ENCODE data around the gene RAD51.

RAD51 gene

GRCh38 chr15:40695469-40695890 is 506 bp downstream of the RAD51 start:
- TF ChIP-seq ZNF8 (CRISPR knock-in tag; IDR thresholded peaks at IDR 0.05) (no peak), BACH2 (CRISPR knock-in tag; IDR thresholded peaks at IDR 0.05; ENCODE audit: borderline replicate concordance) (no peak), ARNTL (CRISPR knock-in tag; IDR thresholded peaks at IDR 0.05; ENCODE audit: borderline replicate concordance, low read depth) (no peak), CSRNP3 (CRISPR knock-in tag; IDR thresholded peaks at IDR 0.05) (no peak), SNAI2 (CRISPR knock-in tag; IDR thresholded peaks at IDR 0.05) (no peak), ZNF70 (CRISPR knock-in tag; IDR thresholded peaks at IDR 0.05) (no peak), TSHZ2 (CRISPR knock-in tag; IDR thresholded peaks at IDR 0.05) (no peak)
- ATAC-seq = peak; percentile 47

- ATAC-seq = no peak
Measured at GRCh38 chr15:40696228-40696627, 1.3 kb downstream of the RAD51 start.

More at GRCh38 chr15:40696228-40696627, 1.3 kb downstream of the RAD51 start:
- TF ChIP-seq ZNF8 (CRISPR knock-in tag; IDR thresholded peaks at IDR 0.05) = no peak
- no peak for TF ChIP-seq ZFP3 (CRISPR knock-in tag; IDR thresholded peaks at IDR 0.05)
- no peak for TF ChIP-seq PATZ1 (CRISPR knock-in tag; IDR thresholded peaks at IDR 0.05; ENCODE audit: borderline replicate concordance)
- TF ChIP-seq POU6F1 (CRISPR knock-in tag; IDR thresholded peaks at IDR 0.05; ENCODE audit: borderline replicate concordance, low read depth) = no peak
- no peak for TF ChIP-seq ZNF70 (CRISPR knock-in tag; IDR thresholded peaks at IDR 0.05)
- TF ChIP-seq TSHZ2 (CRISPR knock-in tag; IDR thresholded peaks at IDR 0.05) = no peak
- no peak for TF ChIP-seq ZNF565 (CRISPR knock-in tag; conservative IDR thresholded peaks at IDR 0.05; ENCODE audit: low read depth)
- no peak for TF ChIP-seq ARNTL (CRISPR knock-in tag; IDR thresholded peaks at IDR 0.05; ENCODE audit: borderline replicate concordance, low read depth)
- TF ChIP-seq RARB (CRISPR knock-in tag; IDR thresholded peaks at IDR 0.05) = no peak
- TF ChIP-seq ZFP30 (CRISPR knock-in tag; IDR thresholded peaks at IDR 0.05) = no peak
- no peak for TF ChIP-seq GLIS3 (CRISPR knock-in tag; IDR thresholded peaks at IDR 0.05)
- TF ChIP-seq ESRRG (CRISPR knock-in tag; IDR thresholded peaks at IDR 0.05) = no peak
- TF ChIP-seq CREB5 (CRISPR knock-in tag; IDR thresholded peaks at IDR 0.05; ENCODE audit: low read depth) = no peak
- no peak for TF ChIP-seq CSDC2 (CRISPR knock-in tag; IDR thresholded peaks at IDR 0.05)
- TF ChIP-seq OSR1 (CRISPR knock-in tag; IDR thresholded peaks at IDR 0.05) = no peak
- no peak for TF ChIP-seq PPARA (CRISPR knock-in tag; IDR thresholded peaks at IDR 0.05; ENCODE audit: borderline replicate concordance)

Data from SK-N-SH treated with all-trans-retinoic acid at 6 μM for 48 hours (cell line).